GM12891 (cell line): ENCODE results near the gene MRNIP.

ENCODE experiments used
- POLR2A ChIP-seq: IDR thresholded peaks from 2 replicates; pipeline ENCODE4 v1.6.1; 2011; ENCODE audit warnings: low read depth, low read length, control low read depth
- POLR2AphosphoS5 ChIP-seq: IDR thresholded peaks from 2 replicates; pipeline ENCODE4 v1.6.1; 2011; ENCODE audit warnings: low read depth, low read length, control low read depth
- POU2F2 ChIP-seq: IDR thresholded peaks from 2 replicates; pipeline ENCODE4 v1.6.1; 2011; ENCODE audit warnings: low read depth, mild to moderate bottlenecking, control low read depth, low read length, moderate library complexity
- SPI1 ChIP-seq: IDR thresholded peaks from 2 replicates; pipeline ENCODE4 v1.6.1; 2011; ENCODE audit warnings: low read depth, low read length, control low read depth
- TAF1 ChIP-seq: IDR thresholded peaks from 2 replicates; pipeline ENCODE4 v1.6.1; 2011; ENCODE audit warnings: low read depth, low read length, control low read depth

- TF ChIP-seq POLR2AphosphoS5 (no peak), POLR2A (no peak), TAF1 (no peak), POU2F2 (no peak), SPI1 (no peak)
These were observed 38.5 kb downstream of the MRNIP start for GRCh38 chr5:179820127-179820482.
